HepG2 (cell line): ENCODE results near the gene C5orf34. TPM values are rescaled to one million over a fixed set of nuclear protein-coding genes. Genes with fewer than 3 reads are reported as not detected.

ENCODE experiments used
- FOXA1 ChIP-seq, 2 experiments: fragments of 450-650 bp in 1 of 2; sonication (generic) in 1 of 2; formaldehyde crosslinking in 1 of 2; IDR thresholded peaks; 2 replicates each; pipeline versions ENCODE4 v1.4.0 to v1.6.1; 2016 to 2020; ENCODE audit warnings: missing genetic modification reagents in 1 of 2
- GATAD1 ChIP-seq: IDR thresholded peaks from 2 replicates; pipeline ENCODE4 v1.6.1; 2016; ENCODE audit warnings: missing genetic modification reagents, missing compliant biosample characterization
- MTF1 ChIP-seq: sonication (generic); formaldehyde crosslinking; IDR thresholded peaks from 2 replicates; pipeline ENCODE4 v1.5.0; 2020; ENCODE audit warnings: missing genetic modification reagents
- NKX3-1 ChIP-seq: sonication (generic); formaldehyde crosslinking; IDR thresholded peaks from 2 replicates; pipeline ENCODE4 v1.5.0; 2020; ENCODE audit warnings: missing genetic modification reagents
- PRPF4 ChIP-seq: fragments of 200-400 bp; formaldehyde crosslinking; IDR thresholded peaks from 2 replicates; pipeline ENCODE4 v1.6.1; 2016; ENCODE audit warnings: low read length, low read depth; ENCODE audit not compliant: poor library complexity, severe bottlenecking
- RBAK ChIP-seq: sonication (generic); formaldehyde crosslinking; IDR thresholded peaks from 2 replicates; pipeline ENCODE4 v1.5.1; 2020; ENCODE audit warnings: mild to moderate bottlenecking, missing genetic modification reagents
- SIX4 ChIP-seq: sonication (generic); formaldehyde crosslinking; IDR thresholded peaks from 2 replicates; pipeline ENCODE4 v1.4.0; 2020; ENCODE audit warnings: missing genetic modification reagents
- SP1 ChIP-seq, 2 experiments: fragments of 450-650 bp in 1 of 2; sonication (generic) in 1 of 2; formaldehyde crosslinking in 1 of 2; IDR thresholded peaks; 2 replicates each; pipeline versions ENCODE4 v1.4.0 to v1.6.1; 2016 to 2020; ENCODE audit warnings: missing genetic modification reagents in 1 of 2
- TOE1 ChIP-seq: sonication (generic); formaldehyde crosslinking; IDR thresholded peaks from 2 replicates; pipeline ENCODE4 v1.4.0; 2020; ENCODE audit warnings: mild to moderate bottlenecking, missing genetic modification reagents
- ZBTB38 ChIP-seq: sonication (generic); formaldehyde crosslinking; IDR thresholded peaks from 2 replicates; pipeline ENCODE4 v1.5.1; 2020; ENCODE audit warnings: mild to moderate bottlenecking, missing genetic modification reagents
- ZFP62 ChIP-seq: sonication (generic); formaldehyde crosslinking; IDR thresholded peaks from 2 replicates; pipeline ENCODE4 v1.4.0; 2020; ENCODE audit warnings: missing genetic modification reagents
- ZIK1 ChIP-seq: sonication (generic); formaldehyde crosslinking; IDR thresholded peaks from 2 replicates; pipeline ENCODE4 v1.5.0; 2020; ENCODE audit warnings: mild to moderate bottlenecking, low read depth, missing genetic modification reagents, borderline replicate concordance
- ZNF160 ChIP-seq: sonication (generic); formaldehyde crosslinking; IDR thresholded peaks from 2 replicates; pipeline ENCODE4 v1.8.0; 2022; ENCODE audit warnings: mild to moderate bottlenecking, inconsistent platforms, missing genetic modification reagents
- ZNF205 ChIP-seq: IDR thresholded peaks from 2 replicates; pipeline ENCODE4 v1.6.1; 2018; ENCODE audit warnings: missing biosample characterization, missing genetic modification reagents
- ZNF256 ChIP-seq: sonication (generic); formaldehyde crosslinking; conservative IDR thresholded peaks from 2 replicates; pipeline ENCODE4 v1.4.0; 2020; ENCODE audit warnings: missing genetic modification reagents
- ZNF329 ChIP-seq: sonication (generic); formaldehyde crosslinking; IDR thresholded peaks from 2 replicates; pipeline ENCODE4 v1.9.0; 2021; ENCODE audit warnings: low read depth, mild to moderate bottlenecking, missing genetic modification reagents
- ZNF563 ChIP-seq: sonication (generic); formaldehyde crosslinking; IDR thresholded peaks from 2 replicates; pipeline ENCODE4 v1.8.0; 2022; ENCODE audit warnings: mild to moderate bottlenecking, moderate library complexity, missing genetic modification reagents
- ZSCAN29 ChIP-seq: sonication (generic); formaldehyde crosslinking; conservative IDR thresholded peaks from 2 replicates; pipeline ENCODE4 v1.4.0; 2020; ENCODE audit warnings: mild to moderate bottlenecking, missing genetic modification reagents
- ZSCAN9 ChIP-seq: IDR thresholded peaks from 2 replicates; pipeline ENCODE4 v1.6.1; 2016; ENCODE audit warnings: borderline replicate concordance
- polyA plus RNA-seq, 8 experiments: library from polyadenylated mRNA; depleted of rRNA in 3 of 8; stranded (reverse) in 7 of 8; unstranded in 1 of 8; fragments of >200 nt; fragmentation: Illumina TruSeq in 4 of 8; extraction: Trizol in 4 of 8; gene quantifications; 2 replicates each; pipeline versions ENCODE4 v1.2.1 to v1.2.3, GENCODE V29; 2011 to 2016; ENCODE audit warnings: low read depth in 4 of 8, missing spikeins in 1 of 8, mixed read lengths in 1 of 8; ENCODE audit not compliant: insufficient read depth in 1 of 8
- total RNA-seq, 5 experiments: library from RNA; depleted of rRNA; stranded (reverse); fragments of >200 nt; fragmentation: Illumina TruSeq; extraction: Trizol; gene quantifications; 2 replicates each; pipeline ENCODE4 v1.2.3, GENCODE V29; 2016; ENCODE audit warnings: low read depth in 1 of 5
- TF ChIP-seq, protein P1 (sequence below): sonication (generic); formaldehyde crosslinking; IDR thresholded peaks from 2 replicates; pipeline ENCODE4 v1.8.0; 2022; ENCODE audit warnings: missing genetic modification reagents, mild to moderate bottlenecking, borderline replicate concordance
- TF ChIP-seq, protein P2 (sequence below): sonication (generic); formaldehyde crosslinking; IDR thresholded peaks from 2 replicates; pipeline ENCODE4 v1.5.0; 2020; ENCODE audit warnings: missing genetic modification reagents, mild to moderate bottlenecking, borderline replicate concordance
- TF ChIP-seq, protein P3 (sequence below): IDR thresholded peaks from 2 replicates; pipeline ENCODE4 v1.6.1; 2016; ENCODE audit warnings: control low read depth
- TF ChIP-seq, protein P4 (sequence below): IDR thresholded peaks from 2 replicates; pipeline ENCODE4 v1.6.1; 2016; ENCODE audit warnings: missing compliant biosample characterization, missing genetic modification reagents, borderline replicate concordance
- TF ChIP-seq, protein P5 (sequence below): sonication (generic); formaldehyde crosslinking; IDR thresholded peaks from 2 replicates; pipeline ENCODE4 v1.5.0; 2020; ENCODE audit warnings: missing genetic modification reagents
- TF ChIP-seq, protein P6 (sequence below): sonication (generic); formaldehyde crosslinking; IDR thresholded peaks from 2 replicates; pipeline ENCODE4 v1.4.0; 2020; ENCODE audit warnings: missing genetic modification reagents

Gene C5orf34
- total and polyA plus RNA-seq, 2 of the 13 experiments (the other 11 are each of a cell fraction or from before 2014, with no cell fraction given), result 3.2 to 6.4 TPM

DNA sequence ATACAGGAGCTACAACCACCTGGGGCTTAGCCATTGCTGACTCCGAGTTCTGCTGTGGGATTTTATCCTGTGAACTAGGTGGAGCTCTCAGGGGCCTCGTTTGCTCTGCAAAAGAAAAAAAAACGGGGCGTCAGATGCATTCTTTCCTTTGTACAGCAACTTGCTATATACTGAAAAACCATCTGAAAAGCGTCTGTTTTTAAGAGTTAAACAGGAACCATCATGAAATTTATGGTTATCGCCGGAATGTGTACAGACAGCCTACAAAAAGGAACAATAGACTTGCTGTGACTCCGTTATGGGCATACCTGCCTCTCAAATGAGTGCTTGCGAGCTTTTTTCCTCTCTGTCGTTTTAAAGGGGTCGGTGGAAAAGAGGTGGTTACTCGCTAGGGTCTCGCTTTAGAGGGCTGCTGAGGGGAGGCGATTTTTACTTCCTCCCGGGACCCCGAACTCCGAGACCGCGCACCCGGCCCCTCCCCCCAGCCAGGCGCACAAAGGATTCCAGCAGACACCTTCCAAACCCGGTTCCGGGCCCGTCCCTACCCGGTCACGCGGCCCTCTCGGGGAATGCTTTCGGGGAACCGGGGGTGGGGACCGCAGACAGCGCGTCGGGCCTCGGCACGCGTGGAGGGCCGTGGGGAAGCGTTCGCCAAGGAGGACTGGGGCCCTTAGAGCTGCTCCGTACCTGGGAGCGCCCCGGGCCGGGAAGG lies 41.1 kb upstream of the C5orf34 start (continued):
- TF ChIP-seq, protein P1, sequence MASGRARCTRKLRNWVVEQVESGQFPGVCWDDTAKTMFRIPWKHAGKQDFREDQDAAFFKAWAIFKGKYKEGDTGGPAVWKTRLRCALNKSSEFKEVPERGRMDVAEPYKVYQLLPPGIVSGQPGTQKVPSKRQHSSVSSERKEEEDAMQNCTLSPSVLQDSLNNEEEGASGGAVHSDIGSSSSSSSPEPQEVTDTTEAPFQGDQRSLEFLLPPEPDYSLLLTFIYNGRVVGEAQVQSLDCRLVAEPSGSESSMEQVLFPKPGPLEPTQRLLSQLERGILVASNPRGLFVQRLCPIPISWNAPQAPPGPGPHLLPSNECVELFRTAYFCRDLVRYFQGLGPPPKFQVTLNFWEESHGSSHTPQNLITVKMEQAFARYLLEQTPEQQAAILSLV, result no peak
- no peak; the same call in 1 of the 2 replicates for TF ChIP-seq ZNF563 (CRISPR knock-in tag)
- TF ChIP-seq GATAD1 (CRISPR knock-in tag), result no peak
- no peak for TF ChIP-seq RBAK
- TF ChIP-seq ZIK1 (CRISPR knock-in tag), result 0 out of 2 replicates have a peak, but pooled peaks have one; percentile 10
- TF ChIP-seq SP1 (IDR thresholded peaks at IDR 0.05), result no peak
- no peak for TF ChIP-seq SP1 (CRISPR knock-in tag; IDR thresholded peaks at IDR 0.05)
- TF ChIP-seq, protein P2, sequence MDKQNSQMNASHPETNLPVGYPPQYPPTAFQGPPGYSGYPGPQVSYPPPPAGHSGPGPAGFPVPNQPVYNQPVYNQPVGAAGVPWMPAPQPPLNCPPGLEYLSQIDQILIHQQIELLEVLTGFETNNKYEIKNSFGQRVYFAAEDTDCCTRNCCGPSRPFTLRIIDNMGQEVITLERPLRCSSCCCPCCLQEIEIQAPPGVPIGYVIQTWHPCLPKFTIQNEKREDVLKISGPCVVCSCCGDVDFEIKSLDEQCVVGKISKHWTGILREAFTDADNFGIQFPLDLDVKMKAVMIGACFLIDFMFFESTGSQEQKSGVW (CRISPR knock-in tag), result no peak
- TF ChIP-seq PRPF4, result no peak
- TF ChIP-seq, protein P3, sequence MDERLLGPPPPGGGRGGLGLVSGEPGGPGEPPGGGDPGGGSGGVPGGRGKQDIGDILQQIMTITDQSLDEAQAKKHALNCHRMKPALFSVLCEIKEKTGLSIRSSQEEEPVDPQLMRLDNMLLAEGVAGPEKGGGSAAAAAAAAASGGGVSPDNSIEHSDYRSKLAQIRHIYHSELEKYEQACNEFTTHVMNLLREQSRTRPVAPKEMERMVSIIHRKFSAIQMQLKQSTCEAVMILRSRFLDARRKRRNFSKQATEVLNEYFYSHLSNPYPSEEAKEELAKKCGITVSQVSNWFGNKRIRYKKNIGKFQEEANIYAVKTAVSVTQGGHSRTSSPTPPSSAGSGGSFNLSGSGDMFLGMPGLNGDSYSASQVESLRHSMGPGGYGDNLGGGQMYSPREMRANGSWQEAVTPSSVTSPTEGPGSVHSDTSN (CRISPR knock-in tag), result no peak
- TF ChIP-seq SIX4 (CRISPR knock-in tag), result no peak
- no peak for TF ChIP-seq ZFP62 (CRISPR knock-in tag)
- TF ChIP-seq, protein P4, sequence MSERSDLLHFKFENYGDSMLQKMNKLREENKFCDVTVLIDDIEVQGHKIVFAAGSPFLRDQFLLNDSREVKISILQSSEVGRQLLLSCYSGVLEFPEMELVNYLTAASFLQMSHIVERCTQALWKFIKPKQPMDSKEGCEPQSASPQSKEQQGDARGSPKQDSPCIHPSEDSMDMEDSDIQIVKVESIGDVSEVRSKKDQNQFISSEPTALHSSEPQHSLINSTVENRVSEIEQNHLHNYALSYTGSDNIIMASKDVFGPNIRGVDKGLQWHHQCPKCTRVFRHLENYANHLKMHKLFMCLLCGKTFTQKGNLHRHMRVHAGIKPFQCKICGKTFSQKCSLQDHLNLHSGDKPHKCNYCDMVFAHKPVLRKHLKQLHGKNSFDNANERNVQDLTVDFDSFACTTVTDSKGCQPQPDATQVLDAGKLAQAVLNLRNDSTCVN, result no peak
- 0 out of 2 replicates have a peak, but pooled peaks have one; percentile 27 for TF ChIP-seq MTF1
- TF ChIP-seq NKX3-1 (CRISPR knock-in tag), result no peak
- TF ChIP-seq ZSCAN29 (CRISPR knock-in tag), result no peak
- no peak for TF ChIP-seq ZBTB38 (CRISPR knock-in tag)
- TF ChIP-seq, protein P5, sequence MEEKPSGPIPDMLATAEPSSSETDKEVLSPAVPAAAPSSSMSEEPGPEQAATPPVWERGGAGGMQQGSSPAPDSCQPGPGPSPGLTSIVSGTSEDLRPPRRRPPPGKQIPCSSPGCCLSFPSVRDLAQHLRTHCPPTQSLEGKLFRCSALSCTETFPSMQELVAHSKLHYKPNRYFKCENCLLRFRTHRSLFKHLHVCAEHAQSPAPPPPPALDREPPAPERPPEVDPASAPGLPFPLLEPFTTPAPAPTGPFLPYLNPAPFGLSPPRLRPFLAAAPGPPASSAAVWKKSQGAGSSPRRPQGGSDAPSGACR (CRISPR knock-in tag), result no peak; the same call in 1 of the 2 replicates
- no peak for TF ChIP-seq ZNF256 (CRISPR knock-in tag)
- TF ChIP-seq ZNF160 (CRISPR knock-in tag), result peak; percentile 30; the same call in 1 of the 2 replicates
- TF ChIP-seq TOE1 (CRISPR knock-in tag), result no peak
- peak; percentile 32; the same call in 1 of the 2 replicates for TF ChIP-seq ZNF329 (CRISPR knock-in tag)
- no peak for TF ChIP-seq ZNF205 (CRISPR knock-in tag)
- TF ChIP-seq, protein P6, sequence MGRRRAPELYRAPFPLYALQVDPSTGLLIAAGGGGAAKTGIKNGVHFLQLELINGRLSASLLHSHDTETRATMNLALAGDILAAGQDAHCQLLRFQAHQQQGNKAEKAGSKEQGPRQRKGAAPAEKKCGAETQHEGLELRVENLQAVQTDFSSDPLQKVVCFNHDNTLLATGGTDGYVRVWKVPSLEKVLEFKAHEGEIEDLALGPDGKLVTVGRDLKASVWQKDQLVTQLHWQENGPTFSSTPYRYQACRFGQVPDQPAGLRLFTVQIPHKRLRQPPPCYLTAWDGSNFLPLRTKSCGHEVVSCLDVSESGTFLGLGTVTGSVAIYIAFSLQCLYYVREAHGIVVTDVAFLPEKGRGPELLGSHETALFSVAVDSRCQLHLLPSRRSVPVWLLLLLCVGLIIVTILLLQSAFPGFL, result no peak
- TF ChIP-seq FOXA1 (IDR thresholded peaks at IDR 0.05), result no peak
- TF ChIP-seq FOXA1 (CRISPR knock-in tag; IDR thresholded peaks at IDR 0.05), result no peak
- TF ChIP-seq ZSCAN9 (CRISPR knock-in tag), result no peak
